Lung microvascular endothelial cell (primary cell): ENCODE data around the gene BPIFB4. TPM values are rescaled to one million over a fixed set of nuclear protein-coding genes. Genes with fewer than 3 reads are reported as not detected.
"Not testable (repeated sequence)": the region's sequence is repeated elsewhere in the genome, so short reads cannot be mapped to it uniquely, and the experiment has no call there.

Source experiments
- DNase-seq, 2 donors: peaks; one replicate each; pipeline versions ENCODE4 v3.0.0 to v3.0.0-alpha.2; 2010; ENCODE audit warnings: low read depth in 2 of 2
- total RNA-seq: library from RNA; depleted of rRNA; stranded (reverse); fragments of >200 nt; gene quantifications from 2 replicates; pipeline ENCODE4 v1.2.1, GENCODE V29; 2014

Gene BPIFB4
- total RNA-seq, 1 donor from 2014 or later, result not detected

GRCh38 chr20:33119725-33120720, 40.6 kb downstream of the BPIFB4 start:
- no peak for DNase-seq

- DNase-seq, result no peak
These were observed 41.5 kb downstream of the BPIFB4 start for GRCh38 chr20:33120934-33121333.

DNA sequence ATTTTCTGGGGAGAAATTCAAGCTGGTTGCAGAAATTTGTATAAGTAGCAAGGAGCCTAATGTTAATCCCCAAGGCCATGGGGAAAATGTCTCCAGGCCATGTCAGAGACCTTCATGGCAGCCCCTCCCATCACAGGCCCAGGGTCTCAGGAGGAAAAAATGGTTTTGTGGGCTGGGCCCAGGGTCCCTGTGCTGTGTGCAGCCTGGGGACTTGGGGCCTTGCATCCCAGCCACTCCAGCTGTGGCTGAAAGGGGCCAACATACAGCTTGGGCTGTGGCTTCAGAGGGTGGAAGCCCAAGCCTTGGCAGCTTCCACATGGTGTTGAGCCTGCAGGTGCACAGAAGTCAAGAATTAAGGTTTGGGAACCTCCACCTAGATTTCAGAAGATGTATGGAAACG, 42.9 kb downstream of the BPIFB4 start:
- DNase-seq, result not testable (repeated sequence)

DNA sequence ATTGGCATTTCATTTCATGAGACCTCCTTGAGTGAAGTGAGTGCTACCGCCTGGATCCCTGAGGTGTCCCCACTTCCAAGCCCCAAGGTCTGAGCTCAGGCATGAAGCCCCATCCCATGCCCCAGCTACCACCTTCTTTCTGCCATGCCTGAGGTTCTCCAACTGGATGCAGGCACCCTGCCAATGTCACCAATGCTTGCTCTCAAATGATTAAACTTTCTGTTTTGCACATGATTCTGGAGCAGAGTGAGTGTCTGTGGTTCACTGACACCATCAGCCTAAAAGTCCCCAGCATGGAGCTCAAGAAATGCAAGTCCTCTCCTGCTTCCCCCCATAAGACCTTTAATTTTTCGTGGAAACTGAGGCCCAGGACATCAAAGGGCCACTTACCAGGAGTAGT, 44.8 kb downstream of the BPIFB4 start:
- no peak for DNase-seq

DNA sequence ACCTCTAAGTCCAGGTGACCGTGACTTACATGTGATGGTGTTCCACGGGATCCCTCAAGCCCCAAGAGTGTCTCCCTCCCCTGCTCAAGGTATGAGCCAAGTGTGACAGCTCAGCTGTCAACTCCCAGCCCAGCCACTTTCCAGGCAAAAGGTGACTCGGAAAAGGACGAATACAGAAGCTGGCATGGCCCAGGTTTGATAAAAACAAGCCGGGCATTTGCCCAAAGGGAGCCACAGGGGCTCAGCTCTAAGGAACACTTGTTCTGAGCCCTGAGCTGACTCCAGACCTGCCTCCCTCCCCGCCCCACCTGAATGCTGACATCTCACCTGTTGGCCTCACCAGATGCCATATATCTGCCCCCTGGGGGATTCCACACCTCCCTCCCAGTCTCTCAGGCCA, 45.6 kb downstream of the BPIFB4 start:
- no peak for DNase-seq

DNA sequence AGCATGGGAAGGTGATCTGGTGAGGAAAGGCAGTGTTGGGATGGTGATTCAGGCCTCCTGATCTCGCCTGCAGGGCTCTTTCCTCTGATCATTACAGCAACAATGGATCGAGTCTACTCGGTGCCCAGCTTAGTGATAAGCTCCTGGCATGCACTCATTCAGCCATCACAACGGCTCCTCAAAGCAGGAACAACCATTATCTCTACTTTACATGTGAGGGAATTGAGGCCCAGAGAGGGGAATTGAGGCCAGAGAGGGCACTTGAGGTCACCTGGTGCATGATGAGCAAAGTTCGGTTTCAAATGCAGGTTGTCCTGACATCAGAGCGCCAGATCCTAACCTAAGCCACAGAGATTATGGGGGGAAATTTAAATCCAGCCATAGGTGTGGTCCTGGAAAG, 46.5 kb downstream of the BPIFB4 start:
- DNase-seq, result no peak

GRCh38 chr20:33127422-33128097, 48.1 kb downstream of the BPIFB4 start:
- no peak for DNase-seq

DNA sequence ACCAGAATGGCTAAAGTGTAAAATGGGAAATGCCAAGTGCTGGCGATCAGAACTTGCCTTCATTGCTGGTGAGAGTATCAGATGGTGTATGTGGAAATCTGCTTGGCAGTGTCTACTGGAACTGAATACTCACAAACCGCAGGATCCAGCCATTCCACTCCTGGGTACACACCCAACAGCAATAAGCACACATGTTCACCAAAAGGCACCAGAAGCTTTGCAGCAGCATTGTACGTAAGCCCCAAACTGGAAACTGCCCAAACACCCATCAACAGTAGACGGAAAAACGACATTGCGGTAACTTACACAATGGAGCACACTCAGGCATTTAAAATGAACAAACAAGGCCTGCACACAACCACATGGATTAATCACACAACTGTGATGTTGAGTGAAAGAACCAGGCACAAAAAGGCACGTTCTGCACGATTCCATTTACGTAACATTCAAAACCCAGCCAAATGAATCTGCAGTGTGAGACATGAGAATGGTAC, 51.2 kb downstream of the BPIFB4 start:
- no peak for DNase-seq

DNA sequence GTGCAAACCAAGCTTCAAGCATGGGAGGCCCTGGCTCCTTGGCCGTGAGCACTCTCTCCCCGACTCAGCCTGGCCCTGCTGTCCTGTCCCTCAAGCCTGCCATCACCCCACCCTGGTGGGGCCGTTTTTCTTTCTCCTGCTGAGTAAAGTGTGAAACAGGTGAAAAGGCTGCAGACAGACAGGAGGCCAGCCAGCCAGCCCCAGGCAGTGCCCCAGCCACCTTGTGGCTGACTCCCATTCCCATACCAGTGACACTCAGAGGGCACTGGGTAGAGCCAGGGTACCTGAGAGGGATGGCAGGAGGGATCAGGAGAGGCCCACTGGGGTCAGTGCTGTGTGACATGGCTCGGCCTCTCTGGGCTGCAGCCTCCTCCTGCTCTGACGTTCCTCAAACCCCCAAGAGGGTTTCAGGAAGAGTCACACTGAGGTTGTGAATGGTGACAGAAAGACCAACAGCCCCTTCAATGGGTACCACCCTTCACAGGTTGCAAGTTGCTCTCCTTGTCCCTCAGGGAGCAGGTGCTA, 52.6 kb downstream of the BPIFB4 start:
- DNase-seq, result no peak

DNA sequence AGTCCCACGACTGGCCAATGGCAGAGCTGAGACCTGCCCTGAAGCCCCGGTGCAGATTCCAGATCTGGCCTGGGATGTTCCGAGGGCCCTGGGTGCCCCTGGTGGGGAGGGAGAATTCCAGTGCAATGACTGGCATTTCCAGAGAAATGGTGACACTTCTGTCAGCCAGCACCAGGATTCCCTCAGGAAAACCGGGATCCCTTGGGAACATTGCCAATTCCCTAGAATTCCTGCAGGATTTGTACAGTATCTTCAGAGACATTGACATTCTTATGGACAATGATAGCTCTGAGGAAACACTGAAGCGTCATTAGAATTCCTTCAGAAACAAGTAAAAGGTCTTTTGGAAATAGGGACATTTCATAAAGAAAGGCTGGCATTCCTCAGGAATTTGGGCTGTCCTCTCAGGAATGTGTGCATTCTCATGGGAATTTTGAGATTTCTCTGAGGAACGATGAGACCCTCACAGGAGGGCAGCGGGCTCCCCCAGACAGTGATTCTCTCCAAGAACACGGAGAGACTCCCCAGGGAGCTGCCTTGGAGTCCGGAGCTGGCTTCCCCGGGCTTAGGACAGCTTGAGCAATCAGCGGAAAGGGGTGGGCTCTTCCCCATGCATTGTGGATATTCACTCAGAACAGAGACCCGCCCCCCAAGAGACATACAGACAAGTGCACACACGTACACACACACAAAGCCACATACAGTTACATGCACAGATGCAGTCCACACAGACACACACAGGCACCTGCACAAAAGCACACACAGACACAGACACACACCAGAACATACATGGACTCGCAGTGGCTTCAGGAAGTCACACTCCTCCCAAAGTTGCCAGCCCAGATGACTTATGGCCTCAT, 53.3 kb downstream of the BPIFB4 start:
- no peak for DNase-seq

- no peak for DNase-seq
These were observed 54.0 kb downstream of the BPIFB4 start for GRCh38 chr20:33133373-33133941.

DNA sequence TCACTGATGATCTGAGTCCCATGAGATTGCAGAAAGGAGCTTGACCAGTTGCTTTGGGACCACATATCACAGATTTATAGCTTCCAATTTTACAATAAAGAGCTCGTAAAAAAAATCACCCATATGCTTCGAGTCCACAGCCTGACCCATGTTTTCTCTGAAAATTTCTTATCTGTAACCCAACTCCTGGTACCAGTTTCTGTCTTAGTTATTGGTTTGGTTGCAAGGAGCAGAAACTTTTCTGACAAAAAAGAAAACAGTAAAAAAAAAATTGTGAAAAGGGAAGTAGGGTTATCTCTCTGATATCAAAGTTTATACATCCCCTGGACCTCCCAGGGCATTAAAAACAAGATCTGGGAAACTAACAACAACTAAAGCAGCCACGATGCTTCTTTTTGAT, 57.8 kb downstream of the BPIFB4 start:
- DNase-seq, result no peak

DNA sequence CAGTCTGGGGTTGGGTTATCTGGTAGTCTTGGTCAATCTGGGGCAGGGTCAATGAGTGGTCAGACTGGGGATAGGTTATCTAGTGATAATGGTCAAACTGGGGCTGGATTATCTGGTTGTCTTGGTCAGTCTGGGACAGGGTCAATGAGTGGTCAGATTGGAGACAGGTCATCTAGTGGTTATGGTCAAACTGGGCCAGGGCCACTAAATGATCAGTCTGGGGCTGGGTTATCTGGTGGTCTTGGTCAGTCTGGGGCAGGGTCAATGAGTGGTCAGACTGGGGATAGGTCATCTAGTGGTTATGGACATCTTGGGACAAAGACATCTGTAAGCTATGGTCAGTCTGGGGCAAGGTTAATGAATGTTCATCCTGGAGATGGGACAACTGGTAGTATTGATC, 60.0 kb downstream of the BPIFB4 start:
- DNase-seq, result no peak

DNA sequence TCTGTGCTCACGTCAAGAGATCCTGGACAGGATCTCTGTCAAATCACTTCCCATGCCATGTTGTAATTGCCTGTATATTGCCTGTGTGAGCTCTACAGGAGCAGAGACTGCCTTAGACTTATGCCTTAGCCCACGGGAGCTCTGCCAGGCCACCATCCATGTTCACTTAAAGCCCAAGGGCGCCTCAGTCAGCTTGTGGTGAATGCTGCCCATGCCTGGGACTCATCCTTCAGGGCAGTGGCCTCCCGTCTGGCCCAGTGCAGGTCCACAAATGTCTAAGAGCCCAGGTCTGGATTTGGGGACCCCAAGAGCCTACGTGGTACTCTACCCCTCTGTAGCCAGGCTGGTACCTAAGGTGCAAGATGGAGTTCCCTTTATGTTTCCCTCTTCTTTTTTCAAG, 66.1 kb downstream of the BPIFB4 start:
- DNase-seq, result no peak

- no peak for DNase-seq
These were observed 67.9 kb downstream of the BPIFB4 start for GRCh38 chr20:33147299-33147698.

- no peak for DNase-seq
These were observed 68.6 kb downstream of the BPIFB4 start for GRCh38 chr20:33148040-33148439.

DNA sequence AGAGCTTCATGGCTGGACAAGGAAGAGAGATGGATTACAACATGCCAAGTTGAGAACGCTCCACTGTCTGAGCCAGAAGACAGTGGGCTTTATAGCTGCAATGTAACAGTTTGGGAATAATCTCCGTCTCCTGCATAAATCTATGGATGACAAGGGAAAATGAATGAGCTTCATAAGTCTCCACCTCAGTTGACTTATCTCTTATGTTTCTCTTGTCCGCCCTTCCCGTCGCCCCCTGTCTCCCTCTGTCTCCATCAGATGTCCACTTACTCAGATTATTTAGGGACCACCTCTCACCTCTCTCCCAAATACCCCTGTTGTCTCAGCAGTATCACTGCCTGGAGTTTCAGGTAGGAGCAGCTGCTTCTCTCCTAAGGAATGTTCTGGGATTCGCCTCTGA, 74.8 kb downstream of the BPIFB4 start:
- DNase-seq, result no peak

DNA sequence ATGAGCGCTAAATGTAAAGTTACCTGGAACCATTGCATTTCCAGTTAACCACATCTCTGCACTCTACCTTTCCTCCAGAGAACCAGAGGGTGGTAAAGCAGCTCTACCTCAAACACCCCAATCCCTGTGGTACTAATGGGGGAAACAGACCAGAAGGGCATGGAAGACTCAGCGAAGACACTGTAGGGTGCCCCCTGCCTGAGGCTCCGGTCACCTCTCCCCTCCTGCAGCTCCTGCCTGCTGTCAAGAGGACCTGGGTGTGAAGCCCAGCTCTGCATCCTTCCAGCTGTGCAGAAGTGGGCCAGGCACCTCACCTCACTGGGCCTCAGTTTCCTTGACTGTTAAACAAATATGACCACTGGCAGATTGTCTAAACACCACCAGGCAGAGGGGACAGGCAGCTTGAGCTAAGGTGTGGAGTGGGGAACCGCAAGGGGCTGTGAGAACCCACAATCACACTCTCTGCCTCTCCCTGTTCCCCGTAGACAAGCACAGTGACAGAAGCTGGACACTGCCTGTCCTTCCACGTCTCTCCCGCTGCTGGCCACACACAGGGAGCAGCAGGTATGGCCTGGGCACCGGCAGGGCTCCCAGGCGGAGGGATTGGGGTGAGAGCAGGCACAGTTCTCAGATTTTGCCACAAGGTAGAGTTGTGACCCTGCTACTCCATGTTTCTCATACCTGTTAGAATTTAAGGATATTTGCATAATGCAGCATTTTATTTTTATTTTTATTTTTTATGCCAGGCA, 79.4 kb downstream of the BPIFB4 start:
- DNase-seq, result no peak

- DNase-seq, result no peak
These were observed 80.3 kb downstream of the BPIFB4 start for GRCh38 chr20:33159713-33160112.

- DNase-seq, result no peak
These were observed 81.2 kb downstream of the BPIFB4 start for GRCh38 chr20:33160681-33161080.
